Trophoblast cell (in vitro differentiated cells and primary cell): ENCODE measurements around the gene GPR146.

Source experiments
- DNase-seq, 2 donors: peaks; one replicate each; pipeline ENCODE4 v3.0.0-alpha.2; 2016
- H2AFZ ChIP-seq: 2 replicates; pipeline ENCODE4 v1.6.1; 2013; ENCODE audit warnings: low read length, moderate library complexity, mild to moderate bottlenecking; ENCODE audit not compliant: insufficient read depth, poor library complexity
- H2AK5ac ChIP-seq: 2 replicates; pipeline ENCODE4 v1.6.1; 2013; ENCODE audit warnings: mild to moderate bottlenecking, low read length
- H2BK120ac ChIP-seq: 2 replicates; pipeline ENCODE4 v1.6.1; 2013; ENCODE audit warnings: low read length, mild to moderate bottlenecking, moderate library complexity; ENCODE audit not compliant: insufficient read depth, poor library complexity
- H2BK12ac ChIP-seq: 2 replicates; pipeline ENCODE4 v1.6.1; 2013; ENCODE audit warnings: mild to moderate bottlenecking, low read length, moderate library complexity
- H2BK5ac ChIP-seq: 2 replicates; pipeline ENCODE4 v1.6.1; 2013; ENCODE audit warnings: low read length, low read depth, moderate library complexity, mild to moderate bottlenecking; ENCODE audit not compliant: poor library complexity
- H3K14ac ChIP-seq: 2 replicates; pipeline ENCODE4 v1.6.1; 2013; ENCODE audit warnings: mild to moderate bottlenecking, low read length
- H3K18ac ChIP-seq: 2 replicates; pipeline ENCODE4 v1.6.1; 2013; ENCODE audit warnings: mild to moderate bottlenecking, low read length
- H3K23ac ChIP-seq: 2 replicates; pipeline ENCODE4 v1.6.1; 2013; ENCODE audit warnings: low read length
- H3K27ac ChIP-seq: 2 replicates; pipeline ENCODE4 v1.5.1; 2013; ENCODE audit warnings: low read depth, mild to moderate bottlenecking, inconsistent platforms, low read length, moderate library complexity
- H3K27me3 ChIP-seq: 2 replicates; pipeline ENCODE4 v1.6.1; 2013; ENCODE audit warnings: inconsistent platforms, mild to moderate bottlenecking, low read length, moderate library complexity; ENCODE audit not compliant: insufficient read depth
- H3K36me3 ChIP-seq, 2 experiments: 1 replicate in 1 of 2; 2 replicates in 1 of 2; pipeline ENCODE4 v1.6.1; 2013; ENCODE audit warnings: low read length in 2 of 2, mild to moderate bottlenecking in 2 of 2, moderate library complexity in 1 of 2; ENCODE audit not compliant: insufficient read depth in 2 of 2, control insufficient read depth in 1 of 2
- H3K4ac ChIP-seq: 2 replicates; pipeline ENCODE4 v1.6.1; 2013; ENCODE audit warnings: low read depth, mild to moderate bottlenecking, low read length, moderate library complexity
- H3K4me1 ChIP-seq, 2 experiments: 1 replicate in 1 of 2; 2 replicates in 1 of 2; pipeline ENCODE4 v1.6.1; 2013; ENCODE audit warnings: low read length in 2 of 2, mild to moderate bottlenecking in 2 of 2, moderate library complexity in 1 of 2; ENCODE audit not compliant: insufficient read depth in 2 of 2, control insufficient read depth in 1 of 2
- H3K4me2 ChIP-seq: 2 replicates; pipeline ENCODE4 v1.6.1; 2013; ENCODE audit warnings: inconsistent platforms, mild to moderate bottlenecking, low read length, moderate library complexity
- H3K4me3 ChIP-seq: 2 replicates; pipeline ENCODE4 v1.5.1; 2013; ENCODE audit warnings: mild to moderate bottlenecking, low read depth, low read length, inconsistent platforms
- H3K79me1 ChIP-seq: one replicate; pipeline ENCODE4 v1.6.1; 2013; ENCODE audit warnings: low read length
- H3K79me2 ChIP-seq: 2 replicates; pipeline ENCODE4 v1.6.1; 2013; ENCODE audit warnings: low read length, mild to moderate bottlenecking; ENCODE audit not compliant: control insufficient read depth, insufficient read depth, poor library complexity
- H3K9ac ChIP-seq: 2 replicates; pipeline ENCODE4 v1.6.1; 2013; ENCODE audit warnings: mild to moderate bottlenecking, low read length
- H3K9me3 ChIP-seq: 2 replicates; pipeline ENCODE4 v1.6.1; 2013; ENCODE audit warnings: low read depth, mild to moderate bottlenecking, control low read depth, inconsistent platforms, low read length; ENCODE audit not compliant: insufficient read depth
- H4K12ac ChIP-seq: 2 replicates; pipeline ENCODE4 v1.6.1; 2013; ENCODE audit warnings: low read depth, mild to moderate bottlenecking, low read length, moderate library complexity
- H4K8ac ChIP-seq: 2 replicates; pipeline ENCODE4 v1.6.1; 2013; ENCODE audit warnings: low read depth, mild to moderate bottlenecking, low read length, moderate library complexity
- H4K91ac ChIP-seq: one replicate; pipeline ENCODE4 v1.6.1; 2013; ENCODE audit warnings: low read depth, mild to moderate bottlenecking, low read length, moderate library complexity
- WGBS: extraction: QIAGEN DNeasy Blood & Tissue Kit; methylation state at CpG from one replicate; pipeline ENCODE4 v1.1.7; 2013; ENCODE audit warnings: missing lambda C conversion rate; ENCODE audit not compliant: insufficient read length, insufficient coverage; ENCODE audit errors: extremely low coverage; 5-methylcytosine and 5-hydroxymethylcytosine counted together

Gene GPR146

DNA sequence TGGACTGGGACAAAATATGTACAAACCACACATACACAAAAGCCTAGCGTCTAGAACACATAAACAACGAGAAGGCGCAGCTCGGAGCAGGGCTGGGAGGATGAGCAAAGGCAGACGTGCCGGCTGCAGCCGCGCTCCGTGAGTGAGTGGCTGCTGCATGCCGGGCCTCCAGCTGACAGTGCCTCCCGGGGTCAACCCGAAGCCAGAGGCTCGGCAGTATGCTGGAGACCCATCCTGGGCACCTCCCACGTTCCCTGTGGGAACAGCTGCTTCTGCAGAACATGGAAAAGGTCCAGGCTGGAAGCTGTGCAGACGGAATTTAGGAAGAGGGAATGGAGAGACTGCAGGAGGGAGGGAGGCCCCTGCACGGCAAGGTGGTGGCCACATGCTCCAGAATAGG lies 3.6 kb upstream of the GPR146 start:
- H4K91ac ChIP-seq: no peak overlapping the region
- H3K18ac ChIP-seq: no peak overlapping the region
- H2BK120ac ChIP-seq: no peak overlapping the region
- H2BK5ac ChIP-seq: no peak overlapping the region
- no peak overlapping the region for H3K14ac ChIP-seq
- no peak overlapping the region for H2BK12ac ChIP-seq
- H3K4me3 ChIP-seq: no peak overlapping the region
- peaks cover 2% of the 10 kb centered on the region for H3K79me1 ChIP-seq
- no peak overlapping the region for H2AFZ ChIP-seq
- H3K4me2 ChIP-seq: no peak overlapping the region
- no peaks in the 10 kb centered on the region for H3K36me3 ChIP-seq
- peaks cover 3 to 4% of the 10 kb centered on the region in 2 experiments for H3K4me1 ChIP-seq
- H3K79me2 ChIP-seq: no peaks in the 10 kb centered on the region
- H4K8ac ChIP-seq: no peak overlapping the region
- DNase-seq: peak in 1 of 2 donors; percentile 45
- peaks cover 7% of the 10 kb centered on the region for H3K9me3 ChIP-seq
- H3K4ac ChIP-seq: no peak overlapping the region
- no peak overlapping the region for H3K27ac ChIP-seq
- H4K12ac ChIP-seq: no peak overlapping the region
- no peaks in the 10 kb centered on the region for H3K27me3 ChIP-seq
- WGBS: no CpG with 5 or more reads among the region's 16 CpGs
- no peak overlapping the region for H2AK5ac ChIP-seq
- H3K9ac ChIP-seq: no peak overlapping the region
- no peak overlapping the region for H3K23ac ChIP-seq

GRCh38 chr7:1041551-1042491 lies 2.5 kb upstream of the GPR146 start:
- H3K9me3 ChIP-seq: peaks cover 2% of the 10 kb centered on the region
- no peak overlapping the region for H3K14ac ChIP-seq
- DNase-seq: no peak
- H3K27ac ChIP-seq: no peak overlapping the region
- peaks cover 2% of the 10 kb centered on the region for H3K79me1 ChIP-seq
- no peak overlapping the region for H3K4me2 ChIP-seq
- no peaks in the 10 kb centered on the region for H3K36me3 ChIP-seq
- no peak overlapping the region for H2AK5ac ChIP-seq
- H3K4me3 ChIP-seq: no peak overlapping the region
- H2AFZ ChIP-seq: no peak overlapping the region
- H4K8ac ChIP-seq: no peak overlapping the region
- no peaks in the 10 kb centered on the region for H3K79me2 ChIP-seq
- no peak overlapping the region for H3K23ac ChIP-seq
- H4K12ac ChIP-seq: no peak overlapping the region
- no peak overlapping the region for H3K9ac ChIP-seq
- H2BK5ac ChIP-seq: no peak overlapping the region
- H4K91ac ChIP-seq: no peak overlapping the region
- H3K27me3 ChIP-seq: no peaks in the 10 kb centered on the region
- H3K4ac ChIP-seq: no peak overlapping the region
- no peak overlapping the region for H3K18ac ChIP-seq
- no peak overlapping the region for H2BK120ac ChIP-seq
- no CpG with 5 or more reads among the region's 40 CpGs for WGBS
- H3K4me1 ChIP-seq: peaks cover 8 to 10% of the 10 kb centered on the region in 2 experiments
- H2BK12ac ChIP-seq: no peak overlapping the region

DNA sequence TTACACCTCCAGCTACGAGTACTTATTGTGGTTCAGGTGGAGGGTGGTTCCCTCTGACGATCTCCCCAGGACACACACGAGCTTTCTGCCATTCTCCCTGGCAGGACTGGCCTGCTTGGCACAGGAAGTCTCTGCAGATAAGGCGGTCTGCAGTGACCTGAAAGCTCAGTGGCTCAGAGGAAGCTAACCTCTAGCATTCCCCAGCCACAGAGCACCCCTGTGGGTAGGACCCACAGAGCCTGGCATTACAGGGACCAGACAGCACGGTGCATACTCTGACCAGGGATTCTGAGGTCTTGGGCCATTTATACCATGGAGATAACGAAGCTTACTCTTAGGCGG lies 1.9 kb upstream of the GPR146 start:
- H4K91ac ChIP-seq: no peak overlapping the region
- H3K4ac ChIP-seq: no peak overlapping the region
- H3K9ac ChIP-seq: peak overlapping the region; percentile 20
- no peak overlapping the region for H3K23ac ChIP-seq
- no peak overlapping the region for H3K27ac ChIP-seq
- H2BK120ac ChIP-seq: no peak overlapping the region
- peaks cover 2% of the 10 kb centered on the region for H3K79me1 ChIP-seq
- H3K79me2 ChIP-seq: no peaks in the 10 kb centered on the region
- H2BK12ac ChIP-seq: no peak overlapping the region
- H3K4me1 ChIP-seq: peaks cover 10% of the 10 kb centered on the region in 2 experiments
- no peak overlapping the region for H3K18ac ChIP-seq
- H2BK5ac ChIP-seq: no peak overlapping the region
- H3K14ac ChIP-seq: no peak overlapping the region
- no peak for DNase-seq
- H4K8ac ChIP-seq: no peak overlapping the region
- no peak overlapping the region for H3K4me3 ChIP-seq
- H3K27me3 ChIP-seq: no peaks in the 10 kb centered on the region
- H2AFZ ChIP-seq: no peak overlapping the region
- no peaks in the 10 kb centered on the region for H3K36me3 ChIP-seq
- no CpG with 5 or more reads among the region's 7 CpGs for WGBS
- peaks cover 2% of the 10 kb centered on the region for H3K9me3 ChIP-seq
- H4K12ac ChIP-seq: no peak overlapping the region
- no peak overlapping the region for H3K4me2 ChIP-seq
- H2AK5ac ChIP-seq: no peak overlapping the region

DNA sequence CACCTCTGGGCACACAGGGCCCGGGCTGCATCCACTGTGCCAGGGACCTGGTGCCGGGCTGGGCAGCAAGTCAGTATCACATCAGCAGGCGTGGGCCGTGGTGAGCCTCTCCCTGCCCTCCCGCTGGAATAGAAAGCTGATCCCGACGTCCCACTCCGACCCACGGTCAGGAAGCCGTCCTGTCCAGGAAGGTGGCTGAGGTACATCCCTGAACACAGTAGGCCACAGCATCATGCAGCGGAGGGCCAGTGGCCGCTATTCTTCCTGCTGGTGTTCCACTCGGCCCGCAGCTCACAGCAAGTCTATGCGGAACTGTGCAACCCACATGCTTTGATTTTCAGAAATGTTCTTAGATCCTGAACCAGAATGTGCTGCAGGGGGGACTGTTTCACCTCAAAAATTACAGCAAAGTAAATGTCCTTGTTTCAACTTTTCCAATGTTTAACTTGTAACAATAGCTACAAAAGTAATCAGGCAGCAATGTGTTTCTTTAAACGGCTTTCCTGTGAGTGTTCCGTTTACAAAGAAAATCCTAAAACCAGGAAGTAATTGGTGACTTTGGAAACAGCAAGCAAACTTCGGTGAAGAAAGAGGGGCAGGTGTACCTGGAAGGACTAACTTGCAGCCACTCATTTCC lies 676 bp upstream of the GPR146 start:
- peak overlapping the region; percentile 86 for H3K27ac ChIP-seq
- no peak overlapping the region for H2BK12ac ChIP-seq

More for the DNA sequence above, 676 bp upstream of the GPR146 start:
- no peak overlapping the region for H2BK120ac ChIP-seq
- no peaks in the 10 kb centered on the region for H3K79me2 ChIP-seq
- no CpG with 5 or more reads among the region's 18 CpGs for WGBS
- H3K4me2 ChIP-seq: peak overlapping the region; percentile 77
- no peaks in the 10 kb centered on the region for H3K36me3 ChIP-seq
- no peak overlapping the region for H3K23ac ChIP-seq
- peak overlapping the region; percentile 13 for H4K91ac ChIP-seq
- peaks cover 10 to 16% of the 10 kb centered on the region in 2 experiments for H3K4me1 ChIP-seq
- DNase-seq: peak; percentile 42 to 68
- peak overlapping the region; percentile 8 for H3K18ac ChIP-seq
- peak overlapping the region; percentile 49 for H4K8ac ChIP-seq
- H3K14ac ChIP-seq: peak overlapping the region; percentile 5
- H3K4me3 ChIP-seq: no peak overlapping the region
- H3K79me1 ChIP-seq: peaks cover 2% of the 10 kb centered on the region
- H2AFZ ChIP-seq: peak overlapping the region; percentile 84
- peak overlapping the region; percentile 7 for H4K12ac ChIP-seq
- peak overlapping the region; percentile 19 for H2AK5ac ChIP-seq
- H3K9me3 ChIP-seq: peaks cover 2% of the 10 kb centered on the region
- H3K27me3 ChIP-seq: no peaks in the 10 kb centered on the region
- no peak overlapping the region for H3K4ac ChIP-seq
- no peak overlapping the region for H2BK5ac ChIP-seq
- H3K9ac ChIP-seq: peak overlapping the region; percentile 17
